ENCODE results near the gene TRMT44. TPM values are rescaled to one million over a fixed set of nuclear protein-coding genes. Genes with fewer than 3 reads are reported as not detected.

The TRMT44 gene
- total RNA-seq, 1 donor from 2014 or later: 7.4 TPM

DNA sequence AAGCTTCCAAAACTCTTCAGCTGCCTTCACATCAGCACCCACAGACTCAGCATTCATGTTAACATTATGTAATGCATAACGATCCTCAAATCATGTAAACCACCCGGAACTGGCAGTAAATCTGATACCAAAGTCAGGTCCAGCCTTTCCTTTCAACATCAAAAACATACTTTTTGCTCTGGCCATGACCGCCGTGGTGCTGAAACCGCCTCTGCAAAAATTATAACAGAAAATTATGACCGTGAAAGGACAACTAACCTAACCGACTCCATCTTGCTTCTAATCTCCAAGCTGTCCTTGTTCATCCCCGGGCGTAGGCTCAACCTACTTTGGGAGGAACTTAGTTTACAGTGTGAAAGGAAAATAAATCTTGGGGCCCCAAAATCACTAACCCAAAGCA lies 51.6 kb downstream of the TRMT44 start:
- DNase-seq (ENCODE audit: low read depth in 2 of 2): no peak

DNA sequence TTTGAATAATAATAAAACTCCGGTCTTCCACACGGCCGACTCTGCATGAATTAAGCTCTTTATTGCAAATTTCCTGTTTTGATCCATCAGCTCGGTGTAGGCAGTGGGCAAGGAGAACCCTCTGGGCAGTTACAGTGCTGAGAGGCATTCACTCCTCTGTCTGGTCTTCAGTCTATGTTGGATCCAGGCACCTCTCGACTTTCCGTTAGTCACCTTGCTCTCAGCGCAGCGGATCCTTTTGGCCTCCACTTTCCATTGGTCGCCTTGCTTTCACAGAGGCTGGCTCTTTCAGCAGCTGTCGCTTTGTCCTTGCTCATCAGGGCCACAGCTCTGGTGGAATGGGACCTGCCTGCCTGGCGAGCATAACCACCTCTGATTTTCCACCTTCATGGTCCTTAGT lies 52.9 kb downstream of the TRMT44 start:
- DNase-seq (ENCODE audit: low read depth in 2 of 2): no peak

DNA sequence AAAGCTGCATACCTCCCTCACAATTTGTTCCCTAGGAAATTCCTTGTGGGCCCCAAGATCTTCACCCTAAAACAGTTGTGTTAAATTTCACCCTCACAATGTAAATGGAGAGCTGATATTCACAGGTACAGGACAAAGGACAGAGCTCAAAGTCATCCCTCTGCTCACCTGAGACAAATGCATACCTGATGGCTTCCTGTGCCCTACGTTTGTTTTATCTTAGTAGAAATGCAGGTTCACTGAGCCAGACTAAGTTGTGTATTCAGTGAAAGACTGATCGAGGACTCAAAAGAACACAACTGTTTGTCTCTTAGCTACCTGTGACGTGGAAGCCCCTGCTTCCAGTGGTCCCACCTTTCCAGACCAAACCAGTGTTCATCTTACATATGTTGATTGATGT lies 53.6 kb downstream of the TRMT44 start:
- DNase-seq (ENCODE audit: low read depth in 2 of 2): no peak

DNA sequence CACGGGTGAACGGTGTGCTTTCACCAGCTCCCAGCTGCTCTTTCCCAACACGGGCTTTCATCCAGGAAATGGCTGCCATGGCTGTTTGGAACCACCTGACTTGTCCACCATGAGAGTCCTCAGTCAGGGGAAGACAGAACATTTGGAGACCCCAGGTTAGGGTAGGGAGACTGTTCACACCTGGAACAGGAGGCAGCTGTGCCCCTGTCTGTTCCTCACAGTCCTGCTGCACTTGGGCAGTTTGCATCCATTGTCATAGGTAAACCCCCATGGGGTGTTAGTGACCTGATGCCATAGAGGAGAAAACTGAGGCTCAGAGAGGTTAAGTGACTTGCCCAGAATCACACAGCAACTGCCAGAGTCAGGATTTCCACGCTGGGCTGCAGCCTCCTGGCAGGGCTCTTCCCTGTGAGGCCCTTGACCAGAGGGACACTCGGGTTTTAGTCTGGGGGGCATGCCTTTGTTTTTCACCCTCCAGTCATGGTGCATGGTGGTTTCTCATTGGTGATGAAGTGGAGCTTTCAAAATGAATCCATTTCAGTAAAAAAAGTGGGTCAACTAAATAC lies 54.5 kb downstream of the TRMT44 start:
- no peak for DNase-seq (ENCODE audit: low read depth in 2 of 2)

DNA sequence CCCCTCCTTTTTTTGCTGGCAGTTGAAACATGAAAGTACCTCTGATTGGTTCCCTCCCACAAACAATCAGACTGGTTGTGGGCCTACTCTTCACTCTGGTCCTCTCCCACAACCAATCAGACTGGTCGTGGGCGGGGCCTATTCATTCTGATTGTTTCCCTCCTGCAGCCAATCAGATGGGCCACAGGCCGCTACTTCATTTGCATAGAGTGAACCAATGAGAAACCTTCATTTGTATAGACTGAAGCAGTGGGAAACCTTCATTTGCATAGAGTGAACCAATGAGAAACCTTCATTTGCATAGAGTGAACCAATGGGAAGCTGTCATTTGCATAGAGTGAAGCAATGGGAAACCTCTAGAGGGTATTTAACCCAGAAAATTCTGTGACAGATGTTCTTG lies 55.2 kb downstream of the TRMT44 start:
- DNase-seq (ENCODE audit: low read depth in 2 of 2): no peak

DNA sequence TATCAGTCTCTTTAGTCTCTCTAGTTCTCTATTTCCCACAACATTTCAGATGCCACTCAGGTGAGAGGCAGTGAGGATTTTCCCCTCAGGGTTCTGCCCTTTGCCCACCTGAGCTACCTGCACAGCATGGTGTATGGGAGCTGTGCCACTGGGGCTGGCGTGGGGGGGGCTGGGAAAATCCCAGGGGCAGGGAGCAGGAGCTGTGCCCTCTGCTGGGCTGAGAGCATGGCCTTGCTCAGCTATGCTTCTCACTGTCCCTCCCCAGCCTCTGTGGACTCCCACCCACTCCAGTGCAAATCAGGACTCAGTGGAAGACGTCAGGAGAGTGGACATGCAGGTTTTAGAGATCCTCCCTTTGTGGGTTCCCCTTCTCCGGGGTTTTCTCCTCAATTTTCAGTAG lies 57.2 kb downstream of the TRMT44 start:
- DNase-seq (ENCODE audit: low read depth in 2 of 2): no peak

DNA sequence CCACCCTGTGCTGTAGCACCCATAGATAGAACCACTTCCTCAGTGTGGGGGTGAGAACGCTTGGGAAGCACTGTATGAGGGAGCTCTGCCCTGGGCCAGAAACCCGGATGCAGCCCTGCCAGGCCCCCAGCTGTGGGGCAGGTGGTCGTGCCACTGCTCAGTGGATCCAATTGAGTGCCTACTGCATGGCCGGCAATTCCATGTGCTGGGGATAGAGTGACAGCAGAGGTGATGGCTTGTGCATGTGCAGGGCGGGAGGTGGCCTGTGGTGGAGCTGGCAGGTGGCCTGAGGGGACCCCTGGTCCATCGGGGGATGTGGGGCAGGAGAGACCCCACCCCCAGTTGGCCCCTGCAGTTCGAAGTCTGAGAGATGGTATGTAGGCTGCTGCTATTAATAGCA lies 60.4 kb downstream of the TRMT44 start:
- DNase-seq (ENCODE audit: low read depth in 2 of 2): no peak

DNA sequence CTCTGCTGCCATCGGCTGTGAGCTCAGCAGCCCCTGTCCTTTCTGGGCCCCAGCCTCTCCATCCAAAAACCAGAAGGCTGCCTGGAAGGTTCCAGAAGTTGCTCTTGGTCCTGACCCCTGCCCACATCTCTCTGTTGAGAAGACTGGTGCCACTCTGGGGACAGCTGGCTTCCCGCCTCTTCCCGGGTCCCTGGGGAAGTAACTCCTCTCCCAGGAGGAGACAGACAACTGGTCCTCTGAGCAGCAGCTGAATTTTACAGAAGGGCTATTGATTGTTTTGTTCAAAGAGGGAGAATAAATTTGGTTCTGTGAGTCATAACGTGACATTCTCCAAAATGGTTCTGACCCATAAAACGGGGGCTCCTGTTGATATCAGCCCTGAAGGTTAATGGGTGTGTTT lies 61.2 kb downstream of the TRMT44 start:
- no peak for DNase-seq (ENCODE audit: low read depth in 2 of 2)

DNA sequence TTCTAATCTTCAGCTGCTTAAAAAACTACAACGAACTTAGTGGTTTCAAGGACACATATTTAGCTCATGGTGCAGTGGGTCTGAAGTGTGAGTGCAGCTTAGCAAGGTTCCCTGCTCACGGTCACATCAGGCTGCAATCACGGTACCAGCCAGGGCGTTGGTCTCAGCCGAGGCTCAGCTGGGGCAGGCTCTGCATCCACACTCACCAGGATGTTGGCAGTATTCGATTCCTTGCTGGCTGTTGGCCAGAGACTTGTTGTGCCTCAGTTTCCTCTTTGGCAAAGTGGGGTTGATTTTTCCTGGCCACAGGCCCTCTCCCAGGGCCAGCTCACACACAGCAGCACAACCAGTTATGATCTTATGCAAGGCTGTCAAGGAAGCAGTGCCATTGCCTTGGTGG lies 61.8 kb downstream of the TRMT44 start:
- no peak for DNase-seq (ENCODE audit: low read depth in 2 of 2)

DNA sequence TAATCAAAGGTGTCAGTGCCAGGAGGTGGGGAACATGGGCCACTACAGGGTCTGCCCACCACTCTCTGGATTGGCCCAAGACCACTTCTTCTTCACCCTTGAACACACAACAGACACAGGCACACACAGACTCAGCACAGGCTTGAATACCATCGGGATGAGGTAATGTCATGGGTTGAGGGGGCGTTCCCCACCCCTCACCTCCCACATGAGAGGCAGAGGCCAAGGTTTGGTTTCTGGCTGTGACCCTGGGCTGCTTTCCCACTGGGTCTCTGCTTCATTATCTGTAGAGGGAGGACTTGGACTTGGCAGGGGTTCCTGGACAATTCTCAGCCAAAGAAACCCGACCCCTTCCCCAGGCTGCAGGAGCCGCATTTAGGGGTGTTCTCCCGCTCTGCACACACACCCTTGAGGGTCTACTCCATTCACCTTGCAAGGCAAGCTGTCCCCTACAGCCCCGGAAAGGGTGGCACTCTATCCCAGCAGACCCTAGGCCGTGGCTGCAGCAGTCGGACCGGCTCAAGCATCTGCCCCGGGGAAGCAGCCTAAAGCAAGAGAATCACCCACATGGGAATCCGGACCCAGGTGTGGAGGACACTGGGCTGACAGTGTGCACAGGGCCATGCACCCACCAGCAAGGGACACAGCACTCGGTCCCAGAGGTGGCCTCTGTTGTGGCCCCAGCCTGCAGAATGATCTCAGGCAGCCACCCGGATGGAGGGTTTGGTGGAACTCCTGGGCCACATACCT lies 62.4 kb downstream of the TRMT44 start:
- DNase-seq (ENCODE audit: low read depth in 2 of 2): no peak

DNA sequence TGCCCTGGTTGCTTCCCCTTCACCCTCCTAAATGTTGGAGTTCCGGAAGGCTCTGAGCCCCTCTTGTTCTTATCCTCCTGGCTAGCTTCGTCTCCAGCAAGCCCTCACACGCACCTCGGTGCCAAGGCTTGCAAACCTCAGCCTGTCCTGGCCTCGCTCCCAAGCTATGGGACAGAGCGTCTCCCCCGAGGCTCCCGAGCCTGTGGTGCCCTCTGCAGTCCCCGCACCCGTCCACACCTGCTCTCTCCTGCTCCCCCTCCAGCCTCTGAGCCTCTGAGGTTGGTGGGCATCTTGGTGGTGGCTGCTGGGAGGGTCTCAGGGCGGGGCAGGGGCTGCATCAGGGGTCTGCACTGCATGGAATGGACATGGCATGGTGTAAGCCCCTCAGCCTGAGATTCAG lies 63.2 kb downstream of the TRMT44 start:
- DNase-seq (ENCODE audit: low read depth in 2 of 2): no peak

DNA sequence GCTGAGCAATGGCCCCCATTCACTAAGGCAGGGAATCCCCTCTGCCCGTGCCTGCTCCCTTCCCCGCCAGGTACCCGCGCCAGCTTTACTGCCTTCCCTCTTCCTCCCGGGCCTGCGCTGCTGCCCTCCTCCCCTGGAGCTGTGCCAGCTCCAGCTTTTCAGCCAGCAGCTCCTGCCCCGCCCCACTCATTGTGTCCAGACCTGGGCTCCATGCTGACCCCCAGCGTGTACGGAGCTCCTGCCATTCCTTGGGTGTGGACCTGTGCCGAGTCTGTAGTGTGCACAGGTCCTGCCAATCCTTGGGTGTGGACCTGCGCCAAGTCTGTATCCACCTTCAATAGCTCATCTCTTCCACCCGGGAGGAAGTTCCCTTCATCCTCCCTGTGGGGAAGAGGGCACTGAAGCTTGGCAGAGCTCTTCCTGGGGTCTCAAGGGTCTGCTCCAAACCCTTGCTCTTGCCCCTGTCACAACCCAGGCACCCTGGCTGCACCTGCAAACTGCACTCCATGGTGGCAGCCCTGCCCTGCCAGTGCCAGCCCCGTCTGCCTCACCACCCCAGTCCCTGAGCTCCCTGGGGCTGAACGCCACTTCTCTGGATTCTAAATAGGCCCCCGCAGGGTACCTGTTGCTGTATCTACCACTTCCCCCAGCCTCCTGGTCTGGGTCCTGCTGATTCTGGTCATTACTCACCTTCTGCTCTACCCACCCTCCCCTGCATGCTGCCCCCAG lies 63.9 kb downstream of the TRMT44 start:
- DNase-seq (ENCODE audit: low read depth in 2 of 2): peak in 1 of 2 donors; percentile 9

DNA sequence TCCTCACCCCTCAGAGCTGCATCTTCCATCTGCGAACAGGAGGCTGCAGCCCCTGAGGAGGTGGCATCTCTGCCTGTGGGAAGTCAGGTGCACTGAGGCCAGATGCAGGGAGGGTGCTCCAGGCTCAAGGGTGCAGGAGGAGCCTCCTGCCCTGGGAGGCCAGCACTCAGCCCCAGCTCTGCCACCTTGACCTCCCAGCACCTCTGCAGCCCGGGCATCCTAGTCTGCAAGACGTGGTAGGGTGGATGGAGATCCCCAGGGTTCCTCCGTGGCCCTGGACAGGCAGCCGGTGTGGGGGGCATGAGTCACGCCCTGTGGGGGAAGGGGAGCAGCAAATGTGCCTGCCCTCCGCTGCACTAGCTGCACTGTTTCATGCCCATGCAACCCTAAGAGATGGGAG lies 64.7 kb downstream of the TRMT44 start:
- no peak for DNase-seq (ENCODE audit: low read depth in 2 of 2)

DNA sequence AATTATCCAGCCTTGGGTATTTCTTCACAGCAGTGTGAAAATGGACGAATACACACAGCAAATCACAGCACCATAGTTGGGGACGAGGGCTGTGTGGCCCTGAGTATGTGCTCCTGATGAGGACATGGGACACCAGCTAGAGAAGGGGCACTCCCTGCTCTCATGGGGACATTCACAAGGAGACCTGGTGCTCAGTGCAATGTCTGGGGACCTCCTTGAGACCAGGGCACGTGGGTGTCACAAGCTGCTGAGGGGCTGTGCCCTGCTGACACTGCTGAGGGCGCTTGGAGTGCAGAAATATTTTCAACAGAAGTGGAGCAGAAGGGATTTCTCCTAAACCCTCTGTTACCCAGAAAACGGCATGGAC lies 65.4 kb downstream of the TRMT44 start:
- no peak for DNase-seq (ENCODE audit: low read depth in 2 of 2)

DNA sequence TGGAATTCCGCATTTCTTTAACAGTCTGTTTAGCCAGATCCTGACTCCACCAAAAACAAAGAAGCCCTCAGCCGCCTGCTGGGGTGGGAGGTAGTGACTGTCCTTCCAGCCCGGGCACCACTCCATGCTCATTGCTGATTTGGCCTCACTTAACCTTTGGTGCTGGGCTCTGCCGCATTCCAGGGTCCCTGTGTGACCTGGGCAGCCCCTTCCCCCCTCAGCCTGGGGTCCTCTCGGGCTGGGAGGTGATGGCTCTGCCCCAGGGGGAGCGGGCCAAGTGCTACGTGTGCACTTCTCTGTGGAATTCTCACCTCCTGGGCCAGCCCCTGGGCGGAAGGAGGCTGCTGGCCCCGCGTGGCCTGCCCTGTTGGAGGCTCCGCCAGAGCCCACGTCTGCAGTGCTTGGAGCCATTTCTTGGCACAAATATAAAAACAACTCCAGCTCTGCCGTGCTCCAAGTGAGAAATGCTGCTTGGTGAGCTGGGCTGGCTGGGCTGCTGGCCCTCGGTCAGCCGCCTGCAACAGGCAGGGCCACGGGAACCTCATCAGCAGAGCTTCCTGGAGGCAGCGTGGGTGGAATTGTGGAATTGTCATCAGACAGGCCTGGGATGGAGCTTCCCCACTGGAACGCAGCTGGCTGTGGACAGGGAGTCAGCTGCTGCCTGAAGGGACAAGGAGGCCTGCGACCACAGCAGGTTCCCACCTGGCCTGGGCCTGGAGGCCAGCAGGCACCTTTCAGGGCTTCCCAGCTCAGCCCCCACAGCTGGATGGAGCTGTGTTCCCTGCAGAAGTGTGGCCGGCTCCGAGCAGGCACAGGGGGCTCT lies 66.0 kb downstream of the TRMT44 start:
- no peak for DNase-seq (ENCODE audit: low read depth in 2 of 2)

DNA sequence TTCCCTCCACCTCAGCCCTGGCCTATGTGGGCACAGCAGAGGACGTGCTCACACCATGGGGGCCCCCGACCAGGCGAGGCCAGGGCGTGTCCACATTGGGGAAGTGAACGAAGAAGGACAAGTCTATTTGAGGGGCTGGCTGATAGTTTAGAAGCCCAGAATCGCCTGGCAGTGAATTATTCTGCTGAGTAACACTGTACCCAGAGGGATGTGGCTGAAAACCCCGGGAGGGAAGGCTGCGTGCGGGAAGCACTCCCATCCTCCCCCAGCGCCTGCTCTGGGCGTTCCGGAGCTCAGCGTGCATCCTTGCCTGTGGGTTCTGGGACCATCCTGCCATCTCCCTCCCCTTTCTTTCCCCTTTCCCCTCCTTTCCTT lies 66.6 kb downstream of the TRMT44 start:
- no peak for DNase-seq (ENCODE audit: low read depth in 2 of 2)

DNA sequence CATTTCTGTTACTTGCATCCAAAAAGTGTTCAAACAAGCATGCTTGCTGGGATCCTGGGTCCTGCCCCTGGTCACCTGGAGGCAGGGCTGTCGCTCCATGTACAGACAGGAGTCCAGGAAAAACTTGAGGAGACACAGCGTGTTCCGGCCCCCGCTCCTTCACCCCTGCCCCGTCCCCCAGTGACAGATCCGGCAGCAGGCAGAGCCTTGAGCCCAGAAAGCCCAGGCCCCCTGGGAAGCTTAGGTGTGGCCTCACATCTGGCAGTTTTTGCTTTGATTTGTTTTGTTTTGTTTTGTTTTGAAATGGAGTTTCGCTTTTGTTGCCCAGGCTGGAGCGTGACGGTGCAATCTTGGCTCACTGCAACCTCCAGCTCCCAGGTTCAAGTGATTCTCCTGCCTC lies 67.0 kb downstream of the TRMT44 start:
- DNase-seq (ENCODE audit: low read depth in 2 of 2): no peak

DNA sequence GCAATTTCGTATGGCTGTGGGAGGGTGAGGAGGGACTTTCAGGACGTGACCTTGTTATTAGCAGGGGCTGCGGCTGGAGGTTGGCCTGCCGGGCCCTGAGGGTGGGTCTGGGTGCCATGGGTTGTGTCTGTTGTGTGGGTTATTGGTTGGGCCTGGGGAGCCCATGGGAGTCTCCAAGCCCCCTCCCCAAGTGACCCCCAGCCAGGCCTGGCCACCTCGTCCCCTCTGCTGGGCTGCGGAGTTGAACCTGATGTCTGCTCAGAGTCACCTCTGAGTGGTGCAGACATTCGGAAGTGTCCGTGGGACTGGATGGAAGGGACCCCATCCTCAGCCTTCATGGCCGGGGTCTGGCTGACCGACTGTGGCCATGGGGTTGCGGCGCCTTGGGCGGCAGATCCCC lies 67.7 kb downstream of the TRMT44 start:
- DNase-seq (ENCODE audit: low read depth in 2 of 2): no peak

DNA sequence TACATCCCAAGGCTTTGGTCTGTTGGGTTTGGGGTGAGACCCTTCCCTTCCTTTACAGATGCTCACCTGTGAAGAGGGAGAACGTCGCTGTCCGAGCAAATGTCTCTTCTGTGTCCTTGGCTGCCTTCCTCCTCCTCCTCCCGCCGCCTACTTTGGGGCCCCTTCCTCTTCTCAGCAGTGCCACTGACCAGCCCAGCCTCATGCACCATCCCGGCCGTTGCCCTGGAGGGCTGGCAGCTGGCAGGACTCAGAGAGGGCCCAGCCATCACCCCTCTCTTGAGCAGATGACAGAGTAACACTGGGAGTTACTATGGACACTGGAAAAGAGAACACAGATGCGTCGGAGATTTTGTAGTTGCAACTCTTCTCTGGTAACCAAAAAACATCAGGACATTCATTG lies 68.2 kb downstream of the TRMT44 start:
- DNase-seq (ENCODE audit: low read depth in 2 of 2): no peak

DNA sequence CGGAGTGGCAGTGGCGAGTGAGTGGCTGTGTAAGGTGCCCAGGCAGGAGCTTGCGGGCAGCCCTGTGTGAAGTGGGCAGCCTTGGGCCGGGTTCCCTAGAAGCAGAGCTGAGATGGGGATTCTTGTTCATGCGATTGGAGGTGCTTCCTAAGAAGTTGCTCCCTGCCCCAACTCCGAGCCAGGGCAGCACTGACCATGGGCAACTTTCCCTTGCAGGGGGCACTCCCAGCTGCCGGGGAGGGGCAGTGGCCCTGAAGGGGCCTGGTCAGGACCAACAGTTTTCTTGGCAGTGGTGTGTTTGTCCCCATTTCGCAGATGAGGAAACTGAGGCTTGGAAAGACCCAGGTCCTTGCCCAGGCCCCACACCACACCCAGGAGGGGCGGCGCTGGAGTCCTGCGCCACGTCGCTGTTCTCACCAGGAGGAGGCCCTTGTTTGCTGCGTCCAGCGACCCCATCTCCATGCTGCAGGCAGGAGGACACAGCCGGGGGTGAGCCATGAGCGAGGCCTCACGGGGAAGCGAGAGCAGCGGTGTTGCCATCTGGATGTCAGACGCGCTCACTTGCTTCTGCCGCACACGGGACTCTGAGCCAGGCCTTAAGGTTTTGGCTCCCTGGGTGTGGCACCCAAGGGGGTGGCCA lies 68.9 kb downstream of the TRMT44 start:
- no peak for DNase-seq (ENCODE audit: low read depth in 2 of 2)

DNA sequence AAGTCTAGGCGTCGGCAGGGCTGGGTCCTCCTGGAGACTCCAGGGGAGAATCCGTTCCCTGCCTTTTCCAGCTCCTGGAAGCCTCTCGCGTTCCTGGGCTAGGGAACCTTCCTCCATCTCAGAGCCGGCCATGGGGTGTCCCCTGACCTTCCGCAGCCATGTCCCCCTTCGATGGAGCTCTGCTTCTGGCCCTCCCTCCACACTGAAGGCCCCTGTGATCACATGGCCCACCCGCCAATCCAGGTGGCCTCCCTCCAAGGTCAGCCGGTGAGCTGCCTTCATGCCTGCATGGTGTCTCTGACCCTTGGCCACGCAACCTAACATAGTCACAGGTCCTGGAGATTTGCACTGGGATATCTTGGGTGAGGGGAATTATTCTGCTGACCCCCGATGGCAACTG lies 69.6 kb downstream of the TRMT44 start:
- no peak for DNase-seq (ENCODE audit: low read depth in 2 of 2)
